Measurements from ENCODE around the gene PPIG.
A peak's percentile ranks its signal among the peaks of the same experiment; 100 is the strongest.
"Not testable (repeated sequence)": the region's sequence is repeated elsewhere in the genome, so short reads cannot be mapped to it uniquely, and the experiment has no call there.

PPIG gene

GRCh38 chr2:169584005-169584877 is at the start of gene PPIG:
TSS of gene PPIG (plus strand) at chr2:169584351. CDS start at chr2:169604042, 19,691 bp downstream.
- peak; percentile 75 for DNase-seq

GRCh38 chr2:169539460-169539859 is 44.7 kb upstream of the PPIG start:
- not testable (repeated sequence) for DNase-seq

GRCh38 chr2:169540146-169540545 is 44.0 kb upstream of the PPIG start:
- DNase-seq: no peak

GRCh38 chr2:169542433-169542832 is 41.7 kb upstream of the PPIG start:
- DNase-seq: no peak

- no peak for DNase-seq
Observed at GRCh38 chr2:169546756-169547155, 37.4 kb upstream of the PPIG start.

GRCh38 chr2:169561364-169561763 is 22.8 kb upstream of the PPIG start:
- DNase-seq: no peak

GRCh38 chr2:169562084-169562483 is 22.1 kb upstream of the PPIG start:
- DNase-seq: not testable (repeated sequence)

GRCh38 chr2:169562519-169562918 is 21.6 kb upstream of the PPIG start:
- no peak for DNase-seq

- DNase-seq: no peak
Observed at GRCh38 chr2:169565686-169566085, 18.5 kb upstream of the PPIG start.

GRCh38 chr2:169569948-169570347 is 14.2 kb upstream of the PPIG start:
- DNase-seq: no peak

- not testable (repeated sequence) for DNase-seq
Observed at GRCh38 chr2:169570752-169571151, 13.4 kb upstream of the PPIG start.

GRCh38 chr2:169571571-169571970 is 12.6 kb upstream of the PPIG start:
- no peak for DNase-seq

- no peak for DNase-seq
Observed at GRCh38 chr2:169572189-169572588, 12.0 kb upstream of the PPIG start.

GRCh38 chr2:169572821-169573159 is 11.4 kb upstream of the PPIG start:
- DNase-seq: no peak

GRCh38 chr2:169573160-169573973 is 10.8 kb upstream of the PPIG start, which contains the start of gene FASTKD1:
TSS of gene FASTKD1 (minus strand) at chr2:169573865. CDS start at chr2:169572029, 1,836 bp downstream.
- DNase-seq: peak; percentile 76

GRCh38 chr2:169573974-169574299 is 10.2 kb upstream of the PPIG start:
- no peak for DNase-seq

- not testable (repeated sequence) for DNase-seq
Observed at GRCh38 chr2:169574539-169574938, 9.6 kb upstream of the PPIG start.

GRCh38 chr2:169575264-169575663 is 8.9 kb upstream of the PPIG start:
- not testable (repeated sequence) for DNase-seq

GRCh38 chr2:169579044-169579443 is 5.1 kb upstream of the PPIG start:
- no peak for DNase-seq

- not testable (repeated sequence) for DNase-seq
Observed at GRCh38 chr2:169582552-169583266, 1.4 kb upstream of the PPIG start.

- no peak for DNase-seq
Observed at GRCh38 chr2:169583518-169583917, 633 bp upstream of the PPIG start.

GRCh38 chr2:169585673-169586072 is 1.5 kb downstream of the PPIG start:
- DNase-seq: no peak

GRCh38 chr2:169590804-169591203 is 6.7 kb downstream of the PPIG start:
- DNase-seq: no peak

Data from SIG-M5 (cell line).